HG03135 (cell line): ENCODE measurements around the gene VPS16.
A peak's percentile ranks its signal among the peaks of the same experiment; 100 is the strongest.

Experiments
- ATAC-seq: cut with Tn5 transposase; IDR thresholded peaks from one replicate; pipeline ENCODE4 v1.9.1; 2021; ENCODE audit warnings: mild to moderate bottlenecking, moderate library complexity; ENCODE audit not compliant: unreplicated experiment

The VPS16 gene

GRCh38 chr20:2840138-2840966 is at the start of gene VPS16, which contains the start of gene PCED1A:
Gene VPS16 (plus strand): TSS chr20:2840745. CDS start chr20:2840775, 30 bp downstream.
Gene PCED1A (minus strand): TSS chr20:2840655. CDS start chr20:2839912, 743 bp downstream.
- peak; percentile 92 for ATAC-seq

- no peak for ATAC-seq
These were observed 47.1 kb upstream of the VPS16 start for GRCh38 chr20:2793471-2793870.

GRCh38 chr20:2794202-2794748 is 46.3 kb upstream of the VPS16 start:
- ATAC-seq = no peak

- ATAC-seq = no peak
These were observed 45.6 kb upstream of the VPS16 start for GRCh38 chr20:2794866-2795447.

- ATAC-seq = no peak
These were observed 45.1 kb upstream of the VPS16 start for GRCh38 chr20:2795451-2795850.

- no peak for ATAC-seq
These were observed 44.4 kb upstream of the VPS16 start for GRCh38 chr20:2796011-2796660.

GRCh38 chr20:2797136-2797983 is 43.2 kb upstream of the VPS16 start:
- ATAC-seq = no peak

- no peak for ATAC-seq
These were observed 42.3 kb upstream of the VPS16 start for GRCh38 chr20:2798095-2798805.

- ATAC-seq = no peak
These were observed 41.7 kb upstream of the VPS16 start for GRCh38 chr20:2798814-2799213.

- ATAC-seq = no peak
These were observed 41.3 kb upstream of the VPS16 start for GRCh38 chr20:2799271-2799670.

- no peak for ATAC-seq
These were observed 40.6 kb upstream of the VPS16 start for GRCh38 chr20:2799688-2800520.

GRCh38 chr20:2800521-2801285 is 39.8 kb upstream of the VPS16 start, which contains the start of gene CPXM1:
Gene CPXM1 (minus strand): TSS chr20:2800627. CDS start chr20:2800572, 55 bp downstream.
- peak; percentile 76 for ATAC-seq

GRCh38 chr20:2801286-2801728 is 39.2 kb upstream of the VPS16 start:
- no peak for ATAC-seq

GRCh38 chr20:2804041-2804828 is 36.3 kb upstream of the VPS16 start:
- ATAC-seq = no peak

GRCh38 chr20:2804852-2805688 is 35.5 kb upstream of the VPS16 start:
- no peak for ATAC-seq

- no peak for ATAC-seq
These were observed 34.7 kb upstream of the VPS16 start for GRCh38 chr20:2805689-2806350.
